HG03565 (cell line): ENCODE results near the gene GPSM1.
A peak's percentile ranks its signal among the peaks of the same experiment; 100 is the strongest.
"Not testable (repeated sequence)": the region's sequence is repeated elsewhere in the genome, so short reads cannot be mapped to it uniquely, and the experiment has no call there.

Source experiments
- ATAC-seq: cut with Tn5 transposase; IDR thresholded peaks from one replicate; pipeline ENCODE4 v1.9.1; 2021; ENCODE audit warnings: mild to moderate bottlenecking, moderate library complexity; ENCODE audit not compliant: unreplicated experiment

GPSM1 gene

GRCh38 chr9:136392538-136393449 is 65.5 kb downstream of the GPSM1 start:
- ATAC-seq = no peak

- ATAC-seq = no peak
Observed at GRCh38 chr9:136393531-136393930, 66.2 kb downstream of the GPSM1 start.

GRCh38 chr9:136394312-136395019 is 67.1 kb downstream of the GPSM1 start:
- no peak for ATAC-seq

GRCh38 chr9:136395020-136395340 is 67.6 kb downstream of the GPSM1 start:
- ATAC-seq = no peak

GRCh38 chr9:136395345-136396218 is 68.2 kb downstream of the GPSM1 start:
- no peak for ATAC-seq

- no peak for ATAC-seq
Observed at GRCh38 chr9:136396219-136396515, 68.8 kb downstream of the GPSM1 start.

GRCh38 chr9:136397643-136398042 is 70.3 kb downstream of the GPSM1 start:
- no peak for ATAC-seq

- ATAC-seq = no peak
Observed at GRCh38 chr9:136398286-136398685, 70.9 kb downstream of the GPSM1 start.

- ATAC-seq = peak; percentile 12
Observed at GRCh38 chr9:136399176-136400037, 72.1 kb downstream of the GPSM1 start.

GRCh38 chr9:136400038-136400834 is 72.9 kb downstream of the GPSM1 start, which contains the start of gene SNAPC4:
Gene SNAPC4 (minus strand): TSS chr9:136400170. CDS start chr9:136398428, 1,742 bp downstream.
- ATAC-seq = peak; percentile 75

GRCh38 chr9:136401173-136401922 is 74.0 kb downstream of the GPSM1 start:
- no peak for ATAC-seq

GRCh38 chr9:136402067-136402466 is 74.7 kb downstream of the GPSM1 start:
- ATAC-seq = no peak

GRCh38 chr9:136403538-136403914 is 76.2 kb downstream of the GPSM1 start:
- no peak for ATAC-seq

- ATAC-seq = no peak
Observed at GRCh38 chr9:136403915-136404800, 76.8 kb downstream of the GPSM1 start.

- no peak for ATAC-seq
Observed at GRCh38 chr9:136404801-136405136, 77.4 kb downstream of the GPSM1 start.

GRCh38 chr9:136405481-136405880 is 78.1 kb downstream of the GPSM1 start:
- no peak for ATAC-seq

- ATAC-seq = not testable (repeated sequence)
Observed at GRCh38 chr9:136405904-136406303, 78.6 kb downstream of the GPSM1 start.

GRCh38 chr9:136407061-136407460 is 79.7 kb downstream of the GPSM1 start:
- ATAC-seq = not testable (repeated sequence)
